COLO668 (cell line): ENCODE measurements around the gene GCK.
"Not testable (repeated sequence)": the region's sequence is repeated elsewhere in the genome, so short reads cannot be mapped to it uniquely, and the experiment has no call there.

Experiments used
- DNase-seq: peaks from one replicate; lab custom pipeline; 2025; ENCODE audit not compliant: unreplicated experiment; lab: John Stamatoyannopoulos, UW

The GCK gene

DNA sequence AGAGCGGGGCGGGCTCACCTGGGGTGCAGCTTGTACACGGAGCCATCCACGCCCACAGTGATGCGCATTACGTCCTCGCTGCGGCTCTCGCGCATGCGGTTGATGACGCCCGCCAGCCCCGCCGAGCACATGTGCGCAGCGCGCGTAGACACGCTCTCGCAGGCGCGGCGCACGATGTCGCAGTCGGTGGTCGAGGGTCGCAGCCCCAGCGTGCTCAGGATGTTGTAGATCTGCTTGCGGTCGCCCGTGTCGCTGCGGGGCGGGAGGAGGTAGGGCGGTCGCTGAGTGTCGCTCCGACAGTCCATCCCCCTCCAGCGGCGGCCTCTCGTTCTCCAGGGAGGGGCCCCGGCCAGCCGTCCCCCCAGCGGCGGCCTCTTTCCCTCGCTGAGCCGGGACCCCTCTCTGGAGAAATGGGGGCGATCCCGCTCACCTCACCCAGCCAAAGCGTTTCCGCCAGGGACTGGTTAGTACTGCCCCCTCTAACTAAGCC lies 43.7 kb downstream of the GCK start:
- no peak for DNase-seq

DNA sequence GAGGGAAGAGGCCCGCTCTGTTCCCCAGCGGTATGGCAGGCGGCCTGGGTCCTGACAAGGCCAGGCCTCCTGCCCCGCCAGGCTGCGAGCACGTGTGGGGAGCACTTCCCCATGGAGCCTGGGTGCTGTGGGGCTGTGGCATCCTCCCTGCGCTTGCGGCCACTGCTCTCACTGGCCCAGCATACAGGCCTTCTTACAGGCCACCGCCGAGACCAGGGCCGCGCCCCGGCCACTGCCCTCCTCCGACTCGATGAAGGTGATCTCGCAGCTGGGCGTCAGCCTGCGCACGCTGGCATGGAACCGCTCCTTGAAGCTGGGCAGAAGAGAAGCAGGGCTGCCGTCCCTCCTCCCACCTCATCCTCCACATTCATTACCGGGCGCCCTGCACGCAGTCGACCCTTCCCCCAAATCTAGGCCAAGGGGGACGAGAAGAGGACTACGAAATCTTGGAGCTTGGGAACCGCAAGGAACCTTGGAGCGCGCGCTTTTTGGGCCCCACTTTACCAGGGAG lies 44.2 kb downstream of the GCK start:
- no peak for DNase-seq

DNA sequence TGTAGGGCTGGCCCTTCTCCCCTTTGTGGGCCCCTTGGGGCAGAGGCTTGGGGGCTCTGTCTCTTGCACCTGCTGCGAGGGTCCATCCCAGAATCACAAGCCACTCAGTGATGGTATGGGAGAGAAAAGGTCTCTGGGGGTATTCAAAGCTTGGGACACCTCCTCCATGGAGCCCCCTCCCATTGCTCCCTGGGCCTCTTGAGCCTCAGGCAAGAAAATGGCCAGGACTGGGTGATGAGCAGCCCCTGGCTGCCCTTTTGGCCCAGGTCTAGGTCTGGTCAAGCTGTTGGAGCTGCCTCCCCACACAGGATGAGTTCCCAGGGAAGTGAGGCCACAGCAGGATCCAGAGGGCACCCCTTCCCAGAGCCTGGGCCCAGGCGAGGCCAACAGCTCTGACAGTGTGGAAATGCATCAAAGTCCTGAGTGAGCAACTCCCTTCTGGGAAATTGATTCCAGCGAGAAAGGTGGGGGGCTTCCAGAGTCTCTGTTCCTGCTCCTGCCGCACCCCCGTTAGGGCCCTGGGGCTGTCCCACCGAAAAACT lies 44.7 kb downstream of the GCK start:
- DNase-seq = no peak

DNA sequence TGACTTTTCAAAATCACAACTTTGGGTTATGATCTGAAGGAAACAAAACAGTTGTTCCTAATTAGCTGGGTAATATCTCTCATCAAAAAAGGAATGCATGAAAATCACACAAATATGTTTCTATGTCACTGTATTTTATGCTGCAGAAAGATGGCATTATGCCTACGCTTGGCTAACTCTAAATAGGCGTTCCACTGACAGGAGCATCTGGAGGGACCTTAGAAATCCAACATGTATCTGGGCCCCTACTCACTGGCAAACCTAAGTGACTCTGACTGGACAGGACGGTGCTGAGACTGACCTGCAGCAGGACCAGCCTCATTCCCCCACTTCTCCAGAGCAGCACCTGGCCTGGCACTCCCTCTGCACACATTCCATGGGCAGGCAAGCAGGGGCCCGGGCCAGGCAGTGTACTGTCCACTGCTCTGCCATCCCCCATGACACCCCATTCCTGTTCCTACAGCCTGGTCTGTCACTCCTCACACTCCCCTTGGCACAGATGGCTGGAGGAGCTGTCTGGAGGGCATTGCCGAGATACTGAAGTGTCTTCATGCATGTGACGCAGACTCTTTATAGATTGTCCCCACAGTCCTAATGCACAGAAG lies 45.5 kb downstream of the GCK start:
- DNase-seq = no peak

DNA sequence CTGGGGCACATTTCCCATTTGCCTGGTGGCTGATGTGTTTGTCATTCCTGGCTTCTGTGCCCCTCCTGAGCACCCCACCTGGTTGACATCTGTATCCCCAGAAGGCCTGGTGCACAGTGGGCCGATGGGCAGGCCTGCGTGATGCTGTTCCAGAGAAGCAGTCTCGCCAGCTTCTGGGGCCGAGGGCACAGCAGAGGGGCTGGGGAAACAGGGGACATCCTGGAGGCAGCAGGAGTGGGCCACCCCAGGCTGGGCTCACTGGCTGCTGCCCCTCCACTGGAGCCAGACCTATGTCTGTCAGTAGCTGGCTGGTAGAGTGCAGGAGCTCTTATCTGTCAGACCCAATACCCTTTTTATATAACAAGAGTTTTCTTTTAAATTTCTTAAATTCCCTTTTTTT lies 47.2 kb downstream of the GCK start:
- DNase-seq = no peak

DNA sequence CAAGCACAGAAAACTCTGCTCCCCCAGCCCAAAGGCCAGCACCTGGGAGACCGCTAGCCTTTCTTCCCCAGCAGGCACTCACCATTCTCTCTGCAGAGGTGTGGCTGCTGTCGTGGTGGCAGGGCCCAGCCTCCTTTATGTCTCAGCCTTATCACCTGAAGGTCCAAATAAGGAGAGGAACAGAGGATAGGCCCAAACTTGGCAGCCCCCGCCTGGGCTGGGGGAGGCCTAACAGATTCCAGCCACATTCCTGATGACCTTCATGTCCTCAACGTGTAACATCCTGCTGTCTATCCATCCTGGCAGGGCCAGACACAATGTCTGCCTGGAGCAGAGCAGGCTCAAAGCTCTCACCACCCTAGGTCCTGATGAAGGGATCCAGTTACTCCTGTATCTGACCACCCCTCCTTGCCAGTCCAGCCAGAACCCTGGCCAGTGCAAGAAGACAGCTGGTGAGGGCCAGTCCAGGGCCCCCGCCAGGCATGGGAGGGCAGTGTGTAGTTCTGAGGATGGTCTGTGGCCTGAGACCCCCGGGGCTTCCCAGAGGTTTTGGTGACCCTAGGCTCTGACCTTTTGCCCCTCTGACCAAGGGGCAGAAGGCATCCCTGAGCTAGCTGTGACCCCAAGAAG lies 47.9 kb downstream of the GCK start, which contains the start of gene MYL7:
TSS of gene MYL7 (minus strand) at position 112 of the 630 bp plus-strand sequence. CDS start at position 85, 27 bp downstream.
- DNase-seq = no peak

DNA sequence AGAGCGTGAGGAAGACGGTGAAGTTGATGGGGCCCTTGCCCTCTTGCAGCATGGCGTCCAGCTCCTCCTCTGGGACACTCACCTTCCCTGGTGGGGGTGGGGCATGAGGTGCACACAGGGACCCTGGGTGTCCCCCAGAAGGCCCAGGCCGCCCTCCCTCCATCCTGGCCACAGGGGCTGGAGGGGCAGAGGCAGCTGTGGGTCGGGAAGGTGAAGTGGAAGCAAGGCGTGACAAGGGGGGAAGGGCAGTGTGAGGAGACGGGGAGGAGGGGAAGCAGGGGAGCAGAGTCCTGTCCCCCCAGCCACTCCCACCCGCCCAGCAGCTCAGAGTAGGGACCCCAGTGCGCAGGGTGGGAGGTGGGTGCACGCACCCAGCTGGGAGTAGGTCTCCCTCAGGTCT lies 48.9 kb downstream of the GCK start:
- no peak for DNase-seq

DNA sequence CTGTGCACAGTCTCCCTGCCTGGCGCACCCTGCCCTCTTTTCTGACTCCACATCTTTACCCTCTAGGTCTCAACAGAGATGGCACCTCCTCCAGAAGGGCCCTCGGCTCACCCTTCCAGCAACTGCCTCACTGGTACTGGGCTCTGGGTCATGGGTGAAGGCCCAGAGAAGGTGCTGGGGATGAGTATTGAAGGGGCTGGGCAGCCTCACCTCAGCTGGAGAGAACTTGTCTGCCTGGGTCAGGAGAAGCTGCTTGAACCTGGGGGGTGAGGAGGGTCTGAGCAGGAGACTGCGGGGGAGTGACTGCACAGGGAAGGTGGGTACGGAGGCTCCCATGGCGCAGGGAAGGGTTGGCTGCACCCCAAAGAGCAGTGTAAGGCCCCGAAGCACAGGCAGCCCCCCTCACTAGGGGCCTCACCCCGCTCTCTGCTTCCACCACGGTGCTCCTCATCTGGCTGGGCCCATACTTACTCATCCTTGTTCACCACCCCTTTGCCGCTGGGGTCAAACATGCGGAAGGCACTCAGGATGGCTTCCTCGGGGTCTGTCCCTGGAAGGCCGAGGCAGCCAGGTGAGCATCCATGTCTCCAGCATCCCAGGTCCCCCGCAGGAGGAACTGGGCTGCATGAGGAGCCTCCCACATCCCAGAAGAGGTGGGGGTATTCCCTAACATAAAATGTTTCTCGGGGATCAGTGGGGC lies 49.8 kb downstream of the GCK start:
- DNase-seq = no peak

DNA sequence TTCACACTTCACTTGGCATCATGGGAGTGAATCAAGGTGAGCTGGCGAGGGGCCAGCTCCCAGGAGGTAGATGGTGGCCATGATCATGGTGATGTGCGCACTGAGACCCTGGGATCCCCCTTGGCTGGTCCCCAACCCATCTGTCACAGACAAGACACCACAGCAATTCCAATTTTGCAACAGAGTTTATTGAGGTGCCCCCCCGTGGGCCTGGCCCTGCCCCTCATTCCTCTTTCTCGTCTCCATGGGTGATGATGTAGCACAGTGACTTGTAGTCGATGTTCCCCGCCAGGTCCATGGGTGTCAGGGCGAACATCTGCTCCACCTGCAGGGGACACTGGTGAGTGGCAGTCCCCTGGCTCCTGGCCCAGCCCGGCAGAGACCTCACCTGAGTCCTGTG lies 50.5 kb downstream of the GCK start:
- DNase-seq = no peak

DNA sequence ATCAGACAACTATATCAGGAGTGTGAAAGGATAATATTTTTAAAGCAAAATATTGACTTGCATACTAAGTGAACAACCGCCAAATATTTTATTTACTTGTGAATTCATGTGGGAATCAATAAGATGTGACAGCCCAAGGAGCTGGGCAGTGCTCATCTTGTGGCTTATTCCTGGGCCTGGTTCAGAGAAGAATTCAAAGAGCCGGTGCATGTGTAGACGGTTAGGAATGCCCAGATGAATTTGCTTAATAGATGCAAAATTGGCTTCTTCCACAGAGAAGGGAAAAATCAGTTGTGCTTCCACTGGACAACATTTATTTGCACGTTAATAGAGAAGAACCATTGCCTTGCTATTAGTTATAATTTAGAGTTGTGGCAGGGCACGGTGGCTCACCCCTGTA lies 52.5 kb downstream of the GCK start:
- no peak for DNase-seq

DNA sequence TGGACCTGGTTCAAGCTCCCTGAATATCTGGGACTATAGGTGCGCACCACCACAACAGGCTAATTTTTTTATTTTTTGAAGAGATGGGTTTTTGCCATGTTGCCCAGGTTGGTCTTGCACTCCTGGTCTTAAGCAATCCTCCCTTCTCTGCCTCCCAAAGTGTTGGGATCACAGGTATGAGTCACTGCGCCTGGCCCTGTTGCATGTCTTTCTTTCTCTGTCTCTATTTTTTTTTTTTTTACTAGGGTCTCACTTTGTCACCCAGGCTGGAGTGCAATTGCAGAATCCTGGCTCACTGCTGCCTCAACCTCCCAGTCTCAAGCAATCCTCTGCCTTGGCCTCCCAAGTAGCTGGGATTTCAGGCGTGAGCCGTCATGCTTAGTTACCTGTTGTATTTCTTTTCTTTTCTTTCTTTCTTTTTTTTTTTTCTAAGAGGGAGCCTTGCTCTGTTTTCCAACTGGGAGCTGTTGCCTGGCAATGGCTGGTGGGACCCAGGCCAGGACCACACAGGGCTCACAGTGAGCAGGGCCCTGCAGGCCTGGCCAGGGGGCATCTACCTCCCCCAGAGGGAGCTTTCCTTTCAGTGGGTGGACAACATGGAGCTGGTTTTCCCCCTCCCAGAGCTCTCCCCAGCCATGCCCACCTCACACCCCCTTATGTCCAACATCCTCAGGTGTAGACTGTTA lies 54.2 kb downstream of the GCK start:
- no peak for DNase-seq

DNA sequence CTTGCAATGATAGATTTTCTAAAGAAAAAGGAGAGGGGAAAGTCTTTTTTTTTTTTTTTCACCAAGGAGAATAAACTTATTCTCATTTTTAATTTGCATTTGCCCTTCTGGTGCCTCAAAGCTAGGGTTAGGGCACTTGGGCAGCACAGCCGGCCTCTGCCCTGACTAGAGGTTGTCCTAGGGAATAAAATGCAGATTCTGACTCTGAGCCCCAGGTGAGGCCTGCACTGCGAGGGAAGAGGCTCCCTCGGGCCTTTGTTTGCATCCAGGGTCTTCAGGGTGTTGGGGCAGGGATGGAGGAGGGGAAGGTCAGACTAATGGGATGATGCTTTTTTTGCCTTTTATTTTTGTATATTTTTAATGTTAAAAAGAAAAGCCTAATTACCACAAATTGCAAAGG lies 55.9 kb downstream of the GCK start:
- no peak for DNase-seq

DNA sequence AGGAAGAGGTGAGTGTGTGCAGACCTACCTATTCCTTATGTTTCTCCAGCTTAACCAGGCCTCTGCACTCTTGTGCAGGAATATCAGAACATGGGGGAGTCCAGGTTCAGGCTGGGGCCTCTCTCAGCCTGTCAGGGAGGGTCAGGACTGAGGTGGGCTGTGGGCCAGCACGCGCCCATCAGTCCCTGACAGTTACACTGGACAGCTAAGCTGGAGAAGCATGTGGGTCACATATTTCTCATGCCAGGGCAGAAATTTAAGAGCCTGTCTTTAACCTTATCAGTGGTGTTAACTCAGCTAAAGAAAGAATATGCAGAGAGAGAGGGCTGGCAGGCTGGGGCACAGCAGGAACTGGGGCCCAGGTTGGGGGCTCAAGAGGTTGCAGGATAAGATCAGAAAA lies 57.2 kb downstream of the GCK start:
- no peak for DNase-seq

DNA sequence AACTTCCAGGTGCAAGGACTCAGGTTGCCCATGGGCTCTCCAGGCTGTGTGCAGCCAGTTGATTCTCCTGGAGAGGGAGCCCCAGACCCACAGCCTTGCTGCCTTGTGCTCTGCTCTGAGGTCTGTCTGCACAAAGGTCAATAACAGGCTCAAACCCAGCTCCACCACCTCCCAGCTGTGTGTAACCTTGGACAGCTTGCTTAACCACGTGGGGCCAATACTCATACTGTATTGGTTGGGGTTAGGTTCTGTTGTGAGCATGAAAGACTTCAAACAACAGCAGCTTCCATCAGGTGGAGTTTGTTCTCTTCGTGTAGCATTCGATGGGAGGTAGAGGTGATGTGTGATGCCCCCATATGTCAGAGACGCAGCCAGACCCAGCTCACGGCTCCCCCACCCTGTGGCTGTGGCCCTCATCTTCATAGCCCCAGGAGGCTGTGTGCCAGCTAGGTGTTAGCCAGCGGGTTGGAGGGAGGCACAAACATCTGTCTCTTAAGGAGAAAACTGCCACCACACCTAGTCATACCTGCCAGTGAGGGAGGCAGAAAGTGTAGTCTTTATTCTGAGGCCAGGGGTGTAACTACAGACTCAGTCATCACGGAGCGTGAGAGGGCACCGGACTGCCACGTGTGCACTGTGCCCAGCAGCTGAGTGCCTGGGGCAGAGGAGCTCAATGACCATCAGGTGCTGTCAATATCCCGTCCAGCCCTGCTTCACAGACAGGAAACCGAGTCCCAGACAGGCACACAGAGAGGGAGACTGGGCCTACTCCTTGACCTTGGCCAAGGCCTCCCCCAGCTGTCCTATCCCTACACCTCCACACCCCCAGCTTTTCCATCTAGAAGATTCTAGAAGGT lies 57.8 kb downstream of the GCK start:
- DNase-seq = peak; percentile 55

DNA sequence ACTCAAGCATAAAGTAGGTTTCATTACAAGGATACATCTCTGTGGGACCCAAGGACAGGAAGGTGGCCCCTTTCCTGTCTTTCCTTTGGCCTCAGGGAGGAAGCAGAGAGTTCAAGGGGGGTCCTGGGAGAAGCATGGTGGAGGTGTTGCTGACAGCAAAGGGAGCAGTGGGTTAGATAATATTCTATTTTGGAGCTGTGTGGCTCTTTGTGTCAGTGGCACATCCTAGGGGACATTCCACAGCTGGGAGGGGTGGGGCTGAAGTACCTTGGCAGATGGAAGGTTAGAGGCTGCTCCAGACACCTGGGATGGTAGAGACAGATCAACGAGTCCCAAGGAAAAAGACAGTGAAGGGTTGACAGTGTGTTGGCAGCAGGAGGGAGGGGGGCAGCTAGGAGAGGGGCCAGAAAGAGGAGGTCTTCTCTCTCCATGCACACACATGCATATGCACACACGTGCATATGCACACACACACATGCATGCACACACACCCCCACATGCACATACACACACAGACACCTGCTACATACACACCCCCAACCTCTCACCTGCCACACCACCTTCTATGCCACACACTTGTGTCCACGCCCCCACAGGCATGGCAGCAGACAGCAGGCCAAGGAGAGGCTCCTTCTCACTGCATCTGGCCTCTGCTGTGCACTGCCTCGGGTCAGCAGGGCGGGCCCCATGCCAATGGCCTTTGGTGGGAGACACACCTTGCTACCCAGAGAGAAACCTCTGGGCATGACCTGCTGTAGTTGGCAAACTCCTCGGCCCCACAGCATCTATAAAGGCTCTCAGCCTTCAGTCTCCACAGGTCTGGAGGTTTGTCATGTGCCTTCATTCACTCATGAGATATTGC lies 60.3 kb downstream of the GCK start:
- no peak for DNase-seq

DNA sequence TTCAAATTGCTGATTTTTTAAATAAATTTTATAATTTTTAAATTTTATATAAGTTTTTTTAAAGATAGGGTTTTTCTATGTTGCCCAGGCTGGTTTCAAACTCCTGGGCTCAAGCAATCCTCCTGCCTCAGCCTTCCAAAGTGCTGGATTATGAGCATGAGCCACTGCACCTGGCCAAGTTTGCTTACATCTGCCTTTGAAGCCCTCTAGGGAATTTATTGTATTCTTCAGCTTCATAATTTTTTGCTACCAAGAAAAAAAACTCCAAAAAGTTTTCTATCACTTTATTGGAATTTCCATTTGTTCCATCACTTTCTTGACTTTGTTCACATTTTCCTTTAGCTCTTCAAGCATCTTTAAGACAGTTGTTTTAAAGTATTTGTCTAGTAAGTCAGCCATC lies 62.1 kb downstream of the GCK start:
- DNase-seq = no peak

DNA sequence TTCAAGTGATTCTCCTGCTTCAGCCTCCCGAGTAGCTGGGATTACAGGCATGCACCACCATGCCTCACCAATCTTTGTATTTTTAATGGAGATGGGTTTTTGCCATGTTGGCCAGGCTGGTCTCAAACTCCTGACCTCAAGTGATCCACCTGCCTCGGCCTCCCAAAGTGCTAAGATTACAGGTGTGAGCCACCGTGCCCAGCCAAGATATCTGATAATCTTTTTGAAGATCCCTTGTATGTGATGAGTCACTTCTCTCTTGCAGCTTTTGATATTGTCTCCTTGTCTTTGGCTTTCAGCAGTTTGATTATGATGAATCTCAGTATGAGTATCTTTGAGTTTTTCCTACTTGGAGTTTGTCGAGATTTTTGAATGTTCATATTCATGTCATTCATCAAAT lies 62.7 kb downstream of the GCK start:
- DNase-seq = not testable (repeated sequence)

DNA sequence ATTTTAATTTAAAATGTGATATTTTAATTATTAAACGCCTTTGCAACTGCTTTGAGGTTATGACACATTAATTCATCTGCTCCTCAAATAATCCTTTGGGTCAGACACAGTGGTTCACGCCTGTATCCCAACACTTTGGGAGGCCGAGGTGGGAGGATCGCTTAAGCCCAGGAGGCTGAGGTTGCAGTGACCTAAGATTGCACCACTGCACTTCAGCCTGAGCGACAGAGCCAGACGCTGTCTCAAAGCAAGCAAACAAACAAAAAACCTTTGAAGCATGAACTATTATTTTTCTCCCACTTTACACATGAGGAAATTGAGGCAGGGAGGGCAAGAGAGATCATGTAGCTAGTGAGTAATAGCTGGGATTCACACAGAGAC lies 64.4 kb downstream of the GCK start:
- DNase-seq = no peak

DNA sequence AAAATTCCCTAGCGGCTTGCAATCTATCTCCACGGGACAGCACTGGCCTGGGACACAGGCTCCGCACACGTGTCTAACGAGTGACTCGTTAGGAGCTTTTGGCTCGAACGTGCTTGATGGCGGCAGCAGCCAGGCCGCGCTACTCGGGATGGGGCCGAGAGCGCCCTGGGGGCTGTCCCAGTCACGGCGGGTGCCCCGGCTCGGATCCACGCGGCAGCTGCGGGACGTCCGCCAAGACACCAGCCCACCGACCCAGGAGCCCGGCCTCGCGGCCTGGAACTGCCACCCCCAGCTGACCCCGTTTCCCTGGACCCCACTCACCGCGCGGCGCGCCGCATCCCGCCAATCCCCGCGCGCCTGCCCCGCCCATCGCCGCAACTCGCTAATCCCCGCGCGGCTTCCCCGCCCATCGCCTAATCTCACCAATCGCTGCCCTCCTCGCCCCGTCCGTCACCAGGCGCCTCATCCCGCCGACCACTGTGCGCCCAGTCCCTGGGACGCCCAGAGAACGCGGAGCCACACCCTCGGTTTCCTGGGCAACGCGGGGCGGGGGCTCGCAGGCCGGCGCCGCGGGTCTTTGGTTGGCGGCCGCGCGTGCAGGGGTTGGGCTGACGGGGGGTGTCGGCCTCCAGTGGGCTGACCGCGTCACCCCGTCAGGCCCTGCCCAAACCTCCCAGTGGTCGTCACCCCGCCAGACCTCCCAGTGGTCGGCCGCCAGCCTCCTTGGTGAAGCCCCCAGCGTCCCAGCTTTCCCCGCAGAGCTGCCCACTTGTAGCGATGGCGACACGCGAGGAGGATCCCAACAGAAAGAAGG lies 65.8 kb downstream of the GCK start, which contains the start of gene POLD2:
TSS of gene POLD2 (minus strand) at position 359 of the 814 bp plus-strand sequence. CDS start 1,495 bp downstream, outside the sequence.
- peak; percentile 100 for DNase-seq
